Parathyroid adenoma (tissue), 2 donors: Measurements from ENCODE around the gene TGFB1.

Experiments used
- H2AFZ ChIP-seq: fragments of 300-600 bp; sonication (generic); one replicate; pipeline ENCODE4 v1.7.0; 2017; ENCODE audit warnings: antibody characterized with exemption, mild to moderate bottlenecking
- H3K27ac ChIP-seq: fragments of 300-600 bp; sonication (generic); one replicate; pipeline ENCODE4 v1.7.0; 2017
- H3K27me3 ChIP-seq: fragments of 300-600 bp; sonication (generic); one replicate; pipeline ENCODE4 v1.7.0; 2017; ENCODE audit warnings: low read length; ENCODE audit not compliant: control insufficient read depth, insufficient read depth
- H3K36me3 ChIP-seq: fragments of 300-600 bp; sonication (generic); one replicate; pipeline ENCODE4 v1.7.0; 2017; ENCODE audit warnings: low read length; ENCODE audit not compliant: control insufficient read depth, insufficient read depth
- H3K4me1 ChIP-seq: fragments of 300-600 bp; sonication (generic); one replicate; pipeline ENCODE4 v1.7.0; 2017; ENCODE audit warnings: control low read depth
- H3K4me2 ChIP-seq: fragments of 300-600 bp; sonication (generic); one replicate; pipeline ENCODE4 v1.7.0; 2017; ENCODE audit warnings: low read length
- H3K4me3 ChIP-seq: fragments of 300-600 bp; sonication (generic); one replicate; pipeline ENCODE4 v1.7.0; 2017; ENCODE audit warnings: low read depth, low read length
- H3K79me2 ChIP-seq: fragments of 300-600 bp; sonication (generic); one replicate; pipeline ENCODE4 v1.7.0; 2017; ENCODE audit warnings: control low read depth
- H3K9ac ChIP-seq: fragments of 300-600 bp; sonication (generic); one replicate; pipeline ENCODE4 v1.7.0; 2017; ENCODE audit warnings: mild to moderate bottlenecking
- H3K9me3 ChIP-seq: fragments of 300-600 bp; sonication (generic); one replicate; pipeline ENCODE4 v1.7.0; 2017; ENCODE audit warnings: low read length; ENCODE audit not compliant: control insufficient read depth
- TF ChIP-seq, protein P1 (sequence below): fragments of 300-600 bp; sonication (generic); IDR thresholded peaks from one replicate; pipeline ENCODE4 v1.7.0; 2017; ENCODE audit warnings: antibody characterized with exemption, mild to moderate bottlenecking
- donor health status: primary hyperparathyroidism.

TGFB1 gene

DNA sequence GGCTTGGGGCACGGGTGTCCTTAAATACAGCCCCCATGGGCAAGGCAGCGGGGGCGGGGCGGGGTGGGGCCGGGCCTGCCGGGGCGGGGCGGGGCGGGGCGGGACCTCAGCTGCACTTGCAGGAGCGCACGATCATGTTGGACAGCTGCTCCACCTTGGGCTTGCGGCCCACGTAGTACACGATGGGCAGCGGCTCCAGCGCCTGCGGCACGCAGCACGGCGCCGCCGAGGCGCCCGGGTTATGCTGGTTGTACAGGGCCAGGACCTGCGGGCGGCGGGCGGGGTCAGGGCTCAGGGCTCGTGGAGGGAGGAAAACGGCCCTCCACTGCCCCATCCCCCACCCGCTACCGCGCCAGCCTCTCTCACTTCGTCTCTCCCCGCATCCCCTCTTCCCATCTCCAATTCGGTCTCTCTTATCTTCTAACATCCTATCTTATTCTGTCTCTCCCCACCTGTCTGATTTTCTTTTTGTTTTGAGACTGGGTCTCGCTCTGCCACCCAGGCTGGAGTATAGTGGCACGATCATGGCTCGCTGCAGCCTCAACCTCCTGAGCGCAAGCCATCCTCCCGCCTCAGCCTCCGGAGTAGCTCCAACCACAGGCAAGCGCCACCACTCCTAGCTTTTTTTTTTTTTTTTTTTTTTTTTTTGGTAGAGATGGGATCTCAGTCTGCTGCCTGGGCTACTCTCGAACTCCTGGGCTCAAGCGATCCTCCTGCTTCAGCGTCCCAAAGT, 22.6 kb downstream of the TGFB1 start:
- Histone ChIP-seq H2AFZ (no peak overlapping the region), H3K4me2 (no peak overlapping the region), H3K9me3 (no peaks in the 10 kb centered on the region), H3K4me3 (no peak overlapping the region), H3K27me3 (no peaks in the 10 kb centered on the region), H3K36me3 (no peaks in the 10 kb centered on the region), H3K9ac (no peak overlapping the region), H3K4me1 (peaks cover 9% of the 10 kb centered on the region), H3K27ac (no peak overlapping the region), H3K79me2 (no peaks in the 10 kb centered on the region)
- TF ChIP-seq, protein P1, sequence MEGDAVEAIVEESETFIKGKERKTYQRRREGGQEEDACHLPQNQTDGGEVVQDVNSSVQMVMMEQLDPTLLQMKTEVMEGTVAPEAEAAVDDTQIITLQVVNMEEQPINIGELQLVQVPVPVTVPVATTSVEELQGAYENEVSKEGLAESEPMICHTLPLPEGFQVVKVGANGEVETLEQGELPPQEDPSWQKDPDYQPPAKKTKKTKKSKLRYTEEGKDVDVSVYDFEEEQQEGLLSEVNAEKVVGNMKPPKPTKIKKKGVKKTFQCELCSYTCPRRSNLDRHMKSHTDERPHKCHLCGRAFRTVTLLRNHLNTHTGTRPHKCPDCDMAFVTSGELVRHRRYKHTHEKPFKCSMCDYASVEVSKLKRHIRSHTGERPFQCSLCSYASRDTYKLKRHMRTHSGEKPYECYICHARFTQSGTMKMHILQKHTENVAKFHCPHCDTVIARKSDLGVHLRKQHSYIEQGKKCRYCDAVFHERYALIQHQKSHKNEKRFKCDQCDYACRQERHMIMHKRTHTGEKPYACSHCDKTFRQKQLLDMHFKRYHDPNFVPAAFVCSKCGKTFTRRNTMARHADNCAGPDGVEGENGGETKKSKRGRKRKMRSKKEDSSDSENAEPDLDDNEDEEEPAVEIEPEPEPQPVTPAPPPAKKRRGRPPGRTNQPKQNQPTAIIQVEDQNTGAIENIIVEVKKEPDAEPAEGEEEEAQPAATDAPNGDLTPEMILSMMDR: no peak

DNA sequence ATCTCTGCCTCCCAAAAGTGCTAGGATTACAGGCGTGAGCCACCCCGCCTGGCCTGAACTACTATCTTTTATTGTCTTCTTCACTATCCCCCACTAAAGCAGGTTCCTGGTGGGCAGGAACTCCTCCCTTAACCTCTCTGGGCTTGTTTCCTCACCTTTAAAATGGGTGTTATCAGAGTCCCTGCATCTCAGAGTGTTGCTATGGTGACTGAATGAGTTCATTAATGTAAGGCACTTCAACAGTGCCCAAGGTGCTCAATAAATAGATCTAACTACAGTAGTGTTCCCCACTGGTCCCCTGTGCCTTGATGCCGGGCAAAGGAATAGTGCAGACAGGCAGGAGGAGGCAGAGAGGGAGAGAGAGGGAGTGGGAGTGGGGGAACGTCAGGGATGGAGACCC, 23.2 kb downstream of the TGFB1 start:
- Histone ChIP-seq H3K4me1 (peaks cover 16% of the 10 kb centered on the region), H3K27ac (no peak overlapping the region), H2AFZ (no peak overlapping the region), H3K27me3 (no peaks in the 10 kb centered on the region), H3K79me2 (no peaks in the 10 kb centered on the region), H3K9ac (no peak overlapping the region), H3K9me3 (no peaks in the 10 kb centered on the region), H3K4me2 (no peak overlapping the region), H3K4me3 (no peak overlapping the region), H3K36me3 (no peaks in the 10 kb centered on the region)
- TF ChIP-seq, protein P1: no peak

DNA sequence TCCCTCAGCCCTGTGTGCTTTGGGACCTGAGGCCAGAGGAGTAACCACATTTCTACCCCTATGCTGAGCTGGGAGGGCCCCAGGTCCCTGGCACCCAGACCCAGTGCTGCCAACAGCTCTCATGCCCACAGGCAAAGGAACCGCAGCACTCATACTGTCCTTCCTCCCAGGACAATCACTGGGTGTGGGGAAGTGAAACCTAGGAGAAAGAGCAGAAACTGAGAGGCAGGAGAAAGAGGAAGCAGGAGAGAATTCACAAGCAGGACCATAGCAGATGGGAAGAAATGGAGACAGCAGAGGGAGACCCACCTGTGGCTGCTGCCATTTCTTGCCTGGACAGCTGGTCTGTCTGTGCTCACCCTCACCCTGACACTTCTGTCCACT, 24.9 kb downstream of the TGFB1 start:
- H3K79me2 ChIP-seq: no peaks in the 10 kb centered on the region
- no peak overlapping the region for H2AFZ ChIP-seq
- H3K9ac ChIP-seq: no peak overlapping the region
- peaks cover 22% of the 10 kb centered on the region for H3K4me1 ChIP-seq
- no peaks in the 10 kb centered on the region for H3K36me3 ChIP-seq
- no peaks in the 10 kb centered on the region for H3K27me3 ChIP-seq
- no peak overlapping the region for H3K4me2 ChIP-seq
- TF ChIP-seq, protein P1: no peak
- H3K27ac ChIP-seq: no peak overlapping the region
- no peak overlapping the region for H3K4me3 ChIP-seq
- H3K9me3 ChIP-seq: no peaks in the 10 kb centered on the region

GRCh38 chr19:41328157-41328841, 25.4 kb downstream of the TGFB1 start:
- Histone ChIP-seq H3K27me3 (no peaks in the 10 kb centered on the region), H2AFZ (peak overlapping the region; percentile 93), H3K36me3 (no peaks in the 10 kb centered on the region), H3K4me2 (peak overlapping the region; percentile 85), H3K9me3 (no peaks in the 10 kb centered on the region), H3K9ac (no peak overlapping the region), H3K27ac (peak overlapping the region; percentile 37), H3K79me2 (no peaks in the 10 kb centered on the region), H3K4me3 (no peak overlapping the region), H3K4me1 (peaks cover 22% of the 10 kb centered on the region)
- TF ChIP-seq, protein P1: no peak
